Measurements from ENCODE around the gene RTKN. TPM values are rescaled to one million over a fixed set of nuclear protein-coding genes. Genes with fewer than 3 reads are reported as not detected.

RTKN gene
- total and polyA plus RNA-seq, 9 of the 15 experiments (the other 6 are each of a cell fraction or from before 2014, with no cell fraction given), result 0.14 to 6.9 (median 3.6) TPM

- TF ChIP-seq MGA (IDR thresholded peaks at IDR 0.05) (no peak; the same call in 1 of the 2 replicates), HDAC1 (IDR thresholded peaks at IDR 0.05) (peak; percentile 75 to 98; a peak in 3 of 4 replicates), ZNF23 (CRISPR knock-in tag; IDR thresholded peaks at IDR 0.05) (no peak), PATZ1 (CRISPR knock-in tag; IDR thresholded peaks at IDR 0.05; ENCODE audit: borderline replicate concordance) (no peak), FOXK2 (conservative IDR thresholded peaks at IDR 0.05 in 1 of 2, IDR thresholded peaks at IDR 0.05 in 1 of 2; ENCODE audit: low read depth in 2 of 2) (peak; percentile 90 to 92), KLF1 (tag; IDR thresholded peaks at IDR 0.05) (peak; percentile 81), ZEB2 (IDR thresholded peaks at IDR 0.05) (peak; percentile 99), USF2 (CRISPR knock-in tag; IDR thresholded peaks at IDR 0.05) (no peak), L3MBTL2 (IDR thresholded peaks at IDR 0.05) (peak; percentile 71), TAL1 (IDR thresholded peaks at IDR 0.05) (0 out of 2 replicates have a peak, but pooled peaks have one; percentile 6), RFX7 (CRISPR knock-in tag; IDR thresholded peaks at IDR 0.05) (no peak), HDAC2 (IDR thresholded peaks at IDR 0.05) (peak; percentile 93), ESRRA (IDR thresholded peaks at IDR 0.05; ENCODE audit: borderline replicate concordance, low read depth) (peak; percentile 73; the same call in 1 of the 2 replicates), ARID2 (IDR thresholded peaks at IDR 0.05) (no peak)
Observed at GRCh38 chr2:74454654-74455511, 13.1 kb upstream of the RTKN start, which contains the start of gene INO80B (continued).

All from K562 (cell line).